Neural crest cell (in vitro differentiated cells): ENCODE results near the gene UBE3B. TPM values are rescaled to one million over a fixed set of nuclear protein-coding genes. Genes with fewer than 3 reads are reported as not detected.

Experiments used
- DNase-seq: peaks from one replicate; pipeline ENCODE4 v3.0.0; 2021; ENCODE audit warnings: low read depth, mixed read lengths, low spot score
- H3K27ac Mint-ChIP-seq: one replicate; pipeline ENCODE4 v1.8.0; 2021; ENCODE audit warnings: mild to moderate bottlenecking, mixed read lengths; ENCODE audit not compliant: unreplicated experiment
- H3K27me3 Mint-ChIP-seq: 2 replicates; pipeline ENCODE4 v1.8.0; 2021; ENCODE audit warnings: low read depth, mild to moderate bottlenecking, mixed read lengths
- H3K36me3 Mint-ChIP-seq: 2 replicates; pipeline ENCODE4 v1.8.0; 2021; ENCODE audit warnings: low read depth, mild to moderate bottlenecking, mixed read lengths
- H3K4me1 Mint-ChIP-seq: 2 replicates; pipeline ENCODE4 v1.8.0; 2021; ENCODE audit warnings: mixed read lengths
- H3K4me3 Mint-ChIP-seq: one replicate; pipeline ENCODE4 v1.8.0; 2021; ENCODE audit warnings: mild to moderate bottlenecking, mixed read lengths
- H3K9me3 Mint-ChIP-seq: 2 replicates; pipeline ENCODE4 v1.8.0; 2021; ENCODE audit warnings: mixed read lengths
- CTCF ChIP-seq: fragments of 200-600 bp; sonication (generic); conservative IDR thresholded peaks from 2 replicates; pipeline ENCODE4 v1.5.0; 2021; ENCODE audit warnings: antibody characterized with exemption, mild to moderate bottlenecking
- total RNA-seq: library from RNA; stranded (reverse); gene quantifications from 2 replicates; pipeline ENCODE4 v1.2.1, GENCODE V29; 2021

UBE3B gene
- total RNA-seq, 1 donor from 2014 or later, result 35.9 TPM

GRCh38 chr12:109529691-109530640, 52.5 kb downstream of the UBE3B start:
- Mint-ChIP-seq H3K4me3 (no peak overlapping the region), H3K9me3 (no peaks in the 10 kb centered on the region), H3K27ac (no peak overlapping the region), H3K27me3 (no peaks in the 10 kb centered on the region), H3K36me3 (no peaks in the 10 kb centered on the region), H3K4me1 (peaks cover 13% of the 10 kb centered on the region)
- no peak for DNase-seq
- TF ChIP-seq CTCF, result no peak

GRCh38 chr12:109531411-109531810, 54.0 kb downstream of the UBE3B start:
- no peaks in the 10 kb centered on the region for H3K36me3 Mint-ChIP-seq
- no peak overlapping the region for H3K4me3 Mint-ChIP-seq
- H3K27ac Mint-ChIP-seq, result no peak overlapping the region
- no peak for DNase-seq
- peaks cover 11% of the 10 kb centered on the region for H3K4me1 Mint-ChIP-seq
- no peaks in the 10 kb centered on the region for H3K9me3 Mint-ChIP-seq
- TF ChIP-seq CTCF, result no peak
- H3K27me3 Mint-ChIP-seq, result no peaks in the 10 kb centered on the region

GRCh38 chr12:109532721-109533486, 55.5 kb downstream of the UBE3B start:
- Mint-ChIP-seq H3K27ac (no peak overlapping the region), H3K4me3 (no peak overlapping the region), H3K36me3 (no peaks in the 10 kb centered on the region), H3K4me1 (peaks cover 11% of the 10 kb centered on the region), H3K27me3 (no peaks in the 10 kb centered on the region), H3K9me3 (no peaks in the 10 kb centered on the region)
- no peak for TF ChIP-seq CTCF
- DNase-seq, result no peak

- TF ChIP-seq CTCF, result no peak
- Mint-ChIP-seq H3K4me3 (no peak overlapping the region), H3K9me3 (no peaks in the 10 kb centered on the region), H3K27ac (no peak overlapping the region), H3K4me1 (peaks cover 11% of the 10 kb centered on the region), H3K36me3 (no peaks in the 10 kb centered on the region), H3K27me3 (no peaks in the 10 kb centered on the region)
- DNase-seq, result no peak
These were observed 56.0 kb downstream of the UBE3B start for GRCh38 chr12:109533487-109533740.

GRCh38 chr12:109534456-109534855, 57.0 kb downstream of the UBE3B start:
- Mint-ChIP-seq H3K27ac (peak overlapping the region; percentile 12), H3K4me1 (peaks cover 13% of the 10 kb centered on the region), H3K9me3 (no peaks in the 10 kb centered on the region), H3K36me3 (no peaks in the 10 kb centered on the region), H3K4me3 (no peak overlapping the region), H3K27me3 (no peaks in the 10 kb centered on the region)
- TF ChIP-seq CTCF, result no peak
- DNase-seq, result no peak
